Measurements from ENCODE around the gene SPTLC2. TPM values are rescaled to one million over a fixed set of nuclear protein-coding genes. Genes with fewer than 3 reads are reported as not detected.

SPTLC2 gene
- total and polyA plus RNA-seq, 2 of the 13 experiments (the other 11 are each of a cell fraction or from before 2014, with no cell fraction given): 17.4 to 17.5 TPM

GRCh38 chr14:77502109-77502782, 114.2 kb downstream of the SPTLC2 start (continued):
- no peak for TF ChIP-seq RBM39 (IDR thresholded peaks at IDR 0.05; ENCODE audit: low read depth, low read length, poor library complexity, severe bottlenecking)
- no peak for TF ChIP-seq KLF15 (CRISPR knock-in tag; IDR thresholded peaks at IDR 0.05; ENCODE audit: borderline replicate concordance)
- TF ChIP-seq AGO1 (IDR thresholded peaks at IDR 0.05; ENCODE audit: low read depth, low read length, poor library complexity, severe bottlenecking): no peak
- TF ChIP-seq POGZ (CRISPR knock-in tag; IDR thresholded peaks at IDR 0.05): no peak
- no peak for TF ChIP-seq ZSCAN9 (CRISPR knock-in tag; IDR thresholded peaks at IDR 0.05; ENCODE audit: borderline replicate concordance)
- TF ChIP-seq MIXL1 (CRISPR knock-in tag; IDR thresholded peaks at IDR 0.05): peak; percentile 78
- TF ChIP-seq SAFB2 (CRISPR knock-in tag; IDR thresholded peaks at IDR 0.05; ENCODE audit: borderline replicate concordance, low read depth): no peak
- no peak for TF ChIP-seq SALL2 (CRISPR knock-in tag; IDR thresholded peaks at IDR 0.05)
- no peak for TF ChIP-seq NR3C1 (CRISPR knock-in tag; IDR thresholded peaks at IDR 0.05)
- TF ChIP-seq, protein P1, sequence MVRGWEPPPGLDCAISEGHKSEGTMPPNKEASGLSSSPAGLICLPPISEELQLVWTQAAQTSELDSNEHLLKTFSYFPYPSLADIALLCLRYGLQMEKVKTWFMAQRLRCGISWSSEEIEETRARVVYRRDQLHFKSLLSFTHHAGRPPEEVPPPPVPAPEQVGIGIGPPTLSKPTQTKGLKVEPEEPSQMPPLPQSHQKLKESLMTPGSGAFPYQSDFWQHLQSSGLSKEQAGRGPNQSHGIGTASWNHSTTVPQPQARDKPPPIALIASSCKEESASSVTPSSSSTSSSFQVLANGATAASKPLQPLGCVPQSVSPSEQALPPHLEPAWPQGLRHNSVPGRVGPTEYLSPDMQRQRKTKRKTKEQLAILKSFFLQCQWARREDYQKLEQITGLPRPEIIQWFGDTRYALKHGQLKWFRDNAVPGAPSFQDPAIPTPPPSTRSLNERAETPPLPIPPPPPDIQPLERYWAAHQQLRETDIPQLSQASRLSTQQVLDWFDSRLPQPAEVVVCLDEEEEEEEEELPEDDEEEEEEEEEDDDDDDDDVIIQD (CRISPR knock-in tag; IDR thresholded peaks at IDR 0.05; ENCODE audit: low read depth): no peak
- no peak for TF ChIP-seq FOXK2 (IDR thresholded peaks at IDR 0.05)
- 0 out of 2 replicates have a peak, but pooled peaks have one; percentile 46 for TF ChIP-seq PRDM10 (CRISPR knock-in tag; IDR thresholded peaks at IDR 0.05; ENCODE audit: low read depth)
- no peak for TF ChIP-seq FLYWCH1 (CRISPR knock-in tag; IDR thresholded peaks at IDR 0.05)
- no peak for TF ChIP-seq ISX (CRISPR knock-in tag; conservative IDR thresholded peaks at IDR 0.05)
- no peak for TF ChIP-seq ZNF24 (IDR thresholded peaks at IDR 0.05)
- TF ChIP-seq PHF20 (CRISPR knock-in tag; IDR thresholded peaks at IDR 0.05): no peak
- no peak for TF ChIP-seq ZFP91 (CRISPR knock-in tag; IDR thresholded peaks at IDR 0.05; ENCODE audit: borderline replicate concordance)
- TF ChIP-seq GZF1 (CRISPR knock-in tag; IDR thresholded peaks at IDR 0.05): 0 out of 2 replicates have a peak, but pooled peaks have one; percentile 23
- TF ChIP-seq, protein P2, sequence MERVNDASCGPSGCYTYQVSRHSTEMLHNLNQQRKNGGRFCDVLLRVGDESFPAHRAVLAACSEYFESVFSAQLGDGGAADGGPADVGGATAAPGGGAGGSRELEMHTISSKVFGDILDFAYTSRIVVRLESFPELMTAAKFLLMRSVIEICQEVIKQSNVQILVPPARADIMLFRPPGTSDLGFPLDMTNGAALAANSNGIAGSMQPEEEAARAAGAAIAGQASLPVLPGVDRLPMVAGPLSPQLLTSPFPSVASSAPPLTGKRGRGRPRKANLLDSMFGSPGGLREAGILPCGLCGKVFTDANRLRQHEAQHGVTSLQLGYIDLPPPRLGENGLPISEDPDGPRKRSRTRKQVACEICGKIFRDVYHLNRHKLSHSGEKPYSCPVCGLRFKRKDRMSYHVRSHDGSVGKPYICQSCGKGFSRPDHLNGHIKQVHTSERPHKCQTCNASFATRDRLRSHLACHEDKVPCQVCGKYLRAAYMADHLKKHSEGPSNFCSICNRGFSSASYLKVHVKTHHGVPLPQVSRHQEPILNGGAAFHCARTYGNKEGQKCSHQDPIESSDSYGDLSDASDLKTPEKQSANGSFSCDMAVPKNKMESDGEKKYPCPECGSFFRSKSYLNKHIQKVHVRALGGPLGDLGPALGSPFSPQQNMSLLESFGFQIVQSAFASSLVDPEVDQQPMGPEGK (CRISPR knock-in tag; IDR thresholded peaks at IDR 0.05): no peak
- TF ChIP-seq KDM5B (CRISPR knock-in tag; IDR thresholded peaks at IDR 0.05; ENCODE audit: borderline replicate concordance): no peak
- 0 out of 2 replicates have a peak, but pooled peaks have one; percentile 7 for TF ChIP-seq SP5 (CRISPR knock-in tag; IDR thresholded peaks at IDR 0.05; ENCODE audit: borderline replicate concordance, low read depth)
